IMR-90 (cell line): Measurements from ENCODE around the gene NCSTN. TPM values are rescaled to one million over a fixed set of nuclear protein-coding genes. Genes with fewer than 3 reads are reported as not detected.

ENCODE experiments used
- ATAC-seq: fragments of 200-7000 bp; cut with Tn5 transposase; 2 replicates; pipeline ENCODE4 v1.9.1; 2020; ENCODE audit warnings: low read depth, mild to moderate bottlenecking, moderate library complexity
- BruUV-seq: library from RNA; stranded (reverse); fragments of 400-500 nt; replicated peaks from 2 replicates; lab custom pipeline; 2021; lab: Mats Ljungman, UMichigan
- CTCF ChIA-PET: fragments of 300-600 bp; formaldehyde crosslinking; extraction: SDS; loops from one replicate; lab custom pipeline; 2021; ENCODE audit warnings: antibody characterized with exemption; lab: Yijun Ruan, JAX
- POLR2A ChIA-PET: fragments of 300-600 bp; sonication (Branson Sonifier 250); formaldehyde crosslinking; loops from one replicate; lab custom pipeline; 2022; ENCODE audit warnings: antibody characterized with exemption; ENCODE audit not compliant: unreplicated experiment; lab: Charles Lee
- DNase-seq: peaks from one replicate; pipeline ENCODE4 v3.0.0; 2013
- H2AFZ ChIP-seq: replicated peaks from 2 replicates; pipeline ENCODE3; 2013; ENCODE audit warnings: low read length, mild to moderate bottlenecking; ENCODE audit not compliant: poor library complexity
- H2AK5ac ChIP-seq: 2 replicates; pipeline ENCODE4 v1.6.1; 2013; ENCODE audit warnings: low read depth, low read length, inconsistent platforms
- H2AK9ac ChIP-seq: replicated peaks from 2 replicates; pipeline ENCODE3; 2013; ENCODE audit warnings: mild to moderate bottlenecking, low read depth, low read length, moderate library complexity; ENCODE audit not compliant: poor library complexity
- H2BK120ac ChIP-seq: 2 replicates; pipeline ENCODE4 v1.6.1; 2013; ENCODE audit warnings: low read depth, low read length, inconsistent platforms
- H2BK15ac ChIP-seq: 3 replicates; pipeline ENCODE4 v1.6.1; 2013; ENCODE audit warnings: low read depth, low read length, inconsistent platforms
- H2BK20ac ChIP-seq: 2 replicates; pipeline ENCODE4 v1.6.1; 2013; ENCODE audit warnings: low read depth, mild to moderate bottlenecking, inconsistent platforms, low read length, moderate library complexity
- H2BK5ac ChIP-seq: 2 replicates; pipeline ENCODE4 v1.6.1; 2013; ENCODE audit warnings: mild to moderate bottlenecking, low read depth, low read length, inconsistent platforms; ENCODE audit not compliant: poor library complexity, severe bottlenecking
- H3K14ac ChIP-seq: replicated peaks from 2 replicates; pipeline ENCODE4 v1.6.1; 2013; ENCODE audit warnings: low read depth, low read length, inconsistent platforms
- H3K18ac ChIP-seq: 2 replicates; pipeline ENCODE4 v1.6.1; 2013; ENCODE audit warnings: low read depth, low read length, control low read depth
- H3K23ac ChIP-seq: 2 replicates; pipeline ENCODE4 v1.6.1; 2013; ENCODE audit warnings: low read depth, low read length, inconsistent platforms
- H3K27ac ChIP-seq: 2 replicates; pipeline ENCODE4 v1.5.1; 2013; ENCODE audit warnings: mild to moderate bottlenecking, control low read depth, low read length; ENCODE audit not compliant: insufficient read depth
- H3K27me3 ChIP-seq: 2 replicates; pipeline ENCODE4 v1.6.1; 2013; ENCODE audit warnings: low read length; ENCODE audit not compliant: control insufficient read depth, insufficient read depth
- H3K36me3 ChIP-seq: 2 replicates; pipeline ENCODE4 v1.6.1; 2013; ENCODE audit warnings: low read length, mixed read lengths; ENCODE audit not compliant: control insufficient read depth, insufficient read depth
- H3K4ac ChIP-seq: 2 replicates; pipeline ENCODE4 v1.6.1; 2013; ENCODE audit warnings: low read depth, low read length, inconsistent platforms
- H3K4me1 ChIP-seq: 2 replicates; pipeline ENCODE4 v1.6.1; 2013; ENCODE audit warnings: low read length, mixed read lengths; ENCODE audit not compliant: control insufficient read depth, insufficient read depth
- H3K4me2 ChIP-seq: 2 replicates; pipeline ENCODE4 v1.6.1; 2013; ENCODE audit warnings: low read depth, mild to moderate bottlenecking, control low read depth, low read length, moderate library complexity
- H3K4me3 ChIP-seq: 2 replicates; pipeline ENCODE4 v1.5.1; 2013; ENCODE audit warnings: low read depth, mild to moderate bottlenecking, control low read depth, low read length, moderate library complexity; ENCODE audit not compliant: insufficient read depth
- H3K56ac ChIP-seq: 2 replicates; pipeline ENCODE4 v1.6.1; 2013; ENCODE audit warnings: low read length, inconsistent platforms; ENCODE audit not compliant: insufficient read depth; ENCODE audit errors: extremely low read depth
- H3K79me1 ChIP-seq, 2 experiments: 2 replicates each; pipeline ENCODE4 v1.6.1; 2013; ENCODE audit warnings: low read length in 2 of 2, inconsistent platforms in 1 of 2, low read depth in 1 of 2
- H3K9ac ChIP-seq: 2 replicates; pipeline ENCODE4 v1.6.1; 2013; ENCODE audit warnings: low read depth, low read length, control low read depth
- H3K9me1 ChIP-seq: 2 replicates; pipeline ENCODE4 v1.6.1; 2013; ENCODE audit warnings: low read length, inconsistent platforms; ENCODE audit not compliant: insufficient read depth
- H3K9me3 ChIP-seq: 2 replicates; pipeline ENCODE4 v1.6.1; 2013; ENCODE audit warnings: low read length; ENCODE audit not compliant: control insufficient read depth, insufficient read depth
- H4K20me1 ChIP-seq: 2 replicates; pipeline ENCODE4 v1.6.1; 2013; ENCODE audit warnings: low read length, inconsistent platforms; ENCODE audit not compliant: insufficient read depth
- H4K5ac ChIP-seq: 2 replicates; pipeline ENCODE4 v1.6.1; 2013; ENCODE audit warnings: mild to moderate bottlenecking, low read depth, low read length, control low read depth
- H4K8ac ChIP-seq, 2 experiments: 2 replicates each; pipeline ENCODE4 v1.6.1; 2013; ENCODE audit warnings: low read depth in 2 of 2, low read length in 2 of 2, control low read depth in 1 of 2, inconsistent platforms in 1 of 2
- H4K91ac ChIP-seq: 2 replicates; pipeline ENCODE4 v1.6.1; 2013; ENCODE audit warnings: low read depth, low read length, inconsistent platforms; ENCODE audit not compliant: insufficient read depth
- MAFK ChIP-seq: IDR thresholded peaks from 2 replicates; pipeline ENCODE4 v1.6.1; 2012; ENCODE audit warnings: low read depth, low read length, improper control_type of control experiment
- MAZ ChIP-seq: IDR thresholded peaks from 2 replicates; pipeline ENCODE4 v1.6.1; 2012; ENCODE audit warnings: low read depth, mild to moderate bottlenecking, low read length, improper control_type of control experiment, moderate library complexity, borderline replicate concordance
- POLR2A ChIP-seq: IDR thresholded peaks from 2 replicates; pipeline ENCODE4 v1.6.1; 2012; ENCODE audit warnings: mild to moderate bottlenecking, low read depth, low read length
- RAD21 ChIP-seq: IDR thresholded peaks from 2 replicates; pipeline ENCODE4 v1.6.1; 2012; ENCODE audit warnings: low read length, improper control_type of control experiment
- RFX5 ChIP-seq: IDR thresholded peaks from 2 replicates; pipeline ENCODE4 v1.8.0; 2012; ENCODE audit warnings: low read depth, mild to moderate bottlenecking, low read length, moderate library complexity
- SMC3 ChIP-seq: fragments of 150-350 bp; IDR thresholded peaks from 2 replicates; pipeline ENCODE4 v1.6.1; 2016; ENCODE audit warnings: low read depth, mild to moderate bottlenecking, antibody characterized with exemption, low read length, moderate library complexity
- WGBS, 2 experiments: methylation state at CpG; one replicate each; pipeline versions ENCODE4 v1.1.5 to v1.1.7; 2013; ENCODE audit warnings: missing lambda C conversion rate in 2 of 2; ENCODE audit not compliant: insufficient read length in 1 of 2; ENCODE audit errors: extremely low coverage in 2 of 2; 5-methylcytosine and 5-hydroxymethylcytosine counted together
- dilution Hi-C: fragments of 300-500 bp; cut with HindIII; formaldehyde crosslinking; loops from one replicate; pipeline ENCODE4 v1.14.3; 2018; ENCODE audit warnings: low sequenced_read_pairs; ENCODE audit not compliant: unreplicated experiment
- in situ Hi-C: fragments of 300-500 bp; cut with MboI; formaldehyde crosslinking; loops from 3 replicates; pipeline ENCODE4 v1.14.3; 2019; ENCODE audit warnings: low sequenced_read_pairs, inconsistent platforms, mixed read lengths
- intact Hi-C: fragments of 100-400 bp; cut with micrococcal nuclease; formaldehyde crosslinking; loops from 2 replicates; pipeline ENCODE4 v1.10.0; 2022
- polyA plus RNA-seq, 3 experiments: library from polyadenylated mRNA; depleted of rRNA; stranded (reverse); fragments of >200 nt; gene quantifications; 2 replicates each; pipeline ENCODE4 v1.2.3, GENCODE V29; 2012; ENCODE audit warnings: low replicate concordance in 1 of 3
- total RNA-seq: library from RNA; depleted of rRNA; stranded (reverse); fragments of >200 nt; gene quantifications from 2 replicates; pipeline ENCODE4 v1.2.3, GENCODE V29; 2012
- TF ChIP-seq, protein P1 (sequence below): conservative IDR thresholded peaks from 2 replicates; pipeline ENCODE4 v1.5.1; 2012; ENCODE audit warnings: mild to moderate bottlenecking, low read depth, low read length, improper control_type of control experiment

The NCSTN gene
- total and polyA plus RNA-seq, 2 of the 4 experiments (the other 2 are of a cell fraction) = 60.2 to 182 TPM

DNA sequence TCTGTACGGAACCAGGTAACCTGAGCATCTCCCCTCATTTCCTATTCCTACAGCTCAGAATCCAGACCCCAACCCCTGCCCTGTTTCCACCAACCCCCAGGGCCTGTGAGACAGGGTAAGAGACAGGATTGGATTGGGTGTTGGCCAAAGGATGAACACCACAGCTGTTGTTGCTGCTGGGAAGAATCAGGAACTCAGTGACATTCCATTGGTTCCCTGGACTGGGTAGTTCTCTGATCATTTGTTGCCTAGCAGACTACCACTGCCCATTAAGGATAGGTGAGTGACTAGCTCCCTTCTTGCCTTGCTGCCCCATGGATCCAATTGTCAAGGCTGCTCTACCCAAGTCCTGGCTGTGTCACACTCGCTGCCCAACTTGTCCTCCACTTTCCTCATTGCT lies 10.0 kb downstream of the NCSTN start:
- Histone ChIP-seq H2AK5ac (no peak overlapping the region), H3K4me3 (no peak overlapping the region), H3K14ac (no peak overlapping the region), H4K91ac (no peak overlapping the region), H3K9ac (no peak overlapping the region), H3K18ac (no peak overlapping the region), H3K4me2 (no peak overlapping the region), H2BK20ac (no peak overlapping the region), H3K36me3 (peaks cover 70% of the 10 kb centered on the region), H4K8ac (no peak overlapping the region), H3K27ac (no peak overlapping the region), H3K4ac (no peak overlapping the region), H3K9me1 (no peaks in the 10 kb centered on the region), H4K5ac (no peak overlapping the region), H2BK15ac (no peak overlapping the region), H3K4me1 (no peaks in the 10 kb centered on the region), H3K56ac (no peak overlapping the region), H2AK9ac (no peak overlapping the region), H3K79me1 (peaks cover 4 to 9% of the 10 kb centered on the region in 2 experiments; a peak in 2 of 4 replicates), H2BK5ac (no peak overlapping the region), H3K27me3 (no peaks in the 10 kb centered on the region), H3K9me3 (no peaks in the 10 kb centered on the region), H2BK120ac (no peak overlapping the region), H2AFZ (no peak overlapping the region), H4K20me1 (no peaks in the 10 kb centered on the region; the same call in 1 of the 2 replicates), H3K23ac (no peak overlapping the region)
- POLR2A ChIA-PET = no interaction called here
- WGBS, 2 experiments = no CpG with 5 or more reads among the region's 2 CpGs
- CTCF ChIA-PET = interaction anchor here (0.6 to 1.8 kb wide), 2 partner anchors 23 to 99 kb away, joined by 3 to 8 read pairs; no protein-coding TSS in a partner anchor
- no TSS peak for BruUV-seq
- in situ Hi-C loops (loop anchor here (10.0 kb wide), 1 partner anchor 258 kb away; the partner anchor contains the start of gene IGSF8), intact Hi-C loops (no loop called here), dilution Hi-C loops (no loop called here)
- peak; percentile 54; the same call in 1 of the 2 replicates for ATAC-seq
- peak; percentile 47 for DNase-seq
- TF ChIP-seq, protein P1, sequence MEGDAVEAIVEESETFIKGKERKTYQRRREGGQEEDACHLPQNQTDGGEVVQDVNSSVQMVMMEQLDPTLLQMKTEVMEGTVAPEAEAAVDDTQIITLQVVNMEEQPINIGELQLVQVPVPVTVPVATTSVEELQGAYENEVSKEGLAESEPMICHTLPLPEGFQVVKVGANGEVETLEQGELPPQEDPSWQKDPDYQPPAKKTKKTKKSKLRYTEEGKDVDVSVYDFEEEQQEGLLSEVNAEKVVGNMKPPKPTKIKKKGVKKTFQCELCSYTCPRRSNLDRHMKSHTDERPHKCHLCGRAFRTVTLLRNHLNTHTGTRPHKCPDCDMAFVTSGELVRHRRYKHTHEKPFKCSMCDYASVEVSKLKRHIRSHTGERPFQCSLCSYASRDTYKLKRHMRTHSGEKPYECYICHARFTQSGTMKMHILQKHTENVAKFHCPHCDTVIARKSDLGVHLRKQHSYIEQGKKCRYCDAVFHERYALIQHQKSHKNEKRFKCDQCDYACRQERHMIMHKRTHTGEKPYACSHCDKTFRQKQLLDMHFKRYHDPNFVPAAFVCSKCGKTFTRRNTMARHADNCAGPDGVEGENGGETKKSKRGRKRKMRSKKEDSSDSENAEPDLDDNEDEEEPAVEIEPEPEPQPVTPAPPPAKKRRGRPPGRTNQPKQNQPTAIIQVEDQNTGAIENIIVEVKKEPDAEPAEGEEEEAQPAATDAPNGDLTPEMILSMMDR = no peak
- no peak for TF ChIP-seq MAFK
- TF ChIP-seq MAZ = no peak
- TF ChIP-seq RAD21 = no peak
- TF ChIP-seq RFX5 = peak; percentile 95
- no peak for TF ChIP-seq SMC3
- no peak for TF ChIP-seq POLR2A
